AG10803 (cell line): Measurements from ENCODE around the gene KDM4B.

Experiments used
- DNase-seq: peaks from one replicate; pipeline ENCODE4 v3.0.0; 2010; ENCODE audit warnings: low read depth
- H3K4me3 ChIP-seq: 2 replicates; pipeline ENCODE4 v1.5.1; 2011; ENCODE audit warnings: mild to moderate bottlenecking, low read length, control low read depth
- TF ChIP-seq, protein P1 (sequence below): conservative IDR thresholded peaks from 2 replicates; pipeline ENCODE4 v1.5.1; 2011; ENCODE audit warnings: mild to moderate bottlenecking, low read length, control low read depth, inconsistent platforms

Gene KDM4B

DNA sequence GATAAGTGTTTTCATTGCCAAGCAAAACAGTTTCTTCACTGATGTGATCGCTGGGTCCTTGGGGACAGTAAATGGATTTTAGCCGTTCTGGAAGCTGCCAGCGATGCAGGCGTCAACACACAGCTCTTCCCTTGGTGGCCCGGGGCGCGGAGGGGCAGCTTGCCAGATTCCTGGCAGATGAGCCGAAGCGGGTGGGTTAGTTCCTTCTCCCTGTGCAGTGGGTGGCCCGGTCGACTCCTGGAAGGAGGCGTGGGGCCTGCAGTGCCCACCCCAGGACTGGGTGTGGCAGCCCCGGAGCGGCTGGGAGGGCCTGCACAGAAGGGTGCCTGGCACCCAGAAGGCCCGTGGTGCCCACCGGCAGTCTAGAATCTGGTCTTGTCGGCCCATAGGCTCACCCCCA, 69.0 kb downstream of the KDM4B start:
- H3K4me3 ChIP-seq: no peak overlapping the region
- TF ChIP-seq, protein P1, sequence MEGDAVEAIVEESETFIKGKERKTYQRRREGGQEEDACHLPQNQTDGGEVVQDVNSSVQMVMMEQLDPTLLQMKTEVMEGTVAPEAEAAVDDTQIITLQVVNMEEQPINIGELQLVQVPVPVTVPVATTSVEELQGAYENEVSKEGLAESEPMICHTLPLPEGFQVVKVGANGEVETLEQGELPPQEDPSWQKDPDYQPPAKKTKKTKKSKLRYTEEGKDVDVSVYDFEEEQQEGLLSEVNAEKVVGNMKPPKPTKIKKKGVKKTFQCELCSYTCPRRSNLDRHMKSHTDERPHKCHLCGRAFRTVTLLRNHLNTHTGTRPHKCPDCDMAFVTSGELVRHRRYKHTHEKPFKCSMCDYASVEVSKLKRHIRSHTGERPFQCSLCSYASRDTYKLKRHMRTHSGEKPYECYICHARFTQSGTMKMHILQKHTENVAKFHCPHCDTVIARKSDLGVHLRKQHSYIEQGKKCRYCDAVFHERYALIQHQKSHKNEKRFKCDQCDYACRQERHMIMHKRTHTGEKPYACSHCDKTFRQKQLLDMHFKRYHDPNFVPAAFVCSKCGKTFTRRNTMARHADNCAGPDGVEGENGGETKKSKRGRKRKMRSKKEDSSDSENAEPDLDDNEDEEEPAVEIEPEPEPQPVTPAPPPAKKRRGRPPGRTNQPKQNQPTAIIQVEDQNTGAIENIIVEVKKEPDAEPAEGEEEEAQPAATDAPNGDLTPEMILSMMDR: no peak
- no peak for DNase-seq

GRCh38 chr19:5038631-5039271, 69.8 kb downstream of the KDM4B start:
- TF ChIP-seq, protein P1: peak; percentile 68
- DNase-seq: peak; percentile 40
- no peak overlapping the region for H3K4me3 ChIP-seq

DNA sequence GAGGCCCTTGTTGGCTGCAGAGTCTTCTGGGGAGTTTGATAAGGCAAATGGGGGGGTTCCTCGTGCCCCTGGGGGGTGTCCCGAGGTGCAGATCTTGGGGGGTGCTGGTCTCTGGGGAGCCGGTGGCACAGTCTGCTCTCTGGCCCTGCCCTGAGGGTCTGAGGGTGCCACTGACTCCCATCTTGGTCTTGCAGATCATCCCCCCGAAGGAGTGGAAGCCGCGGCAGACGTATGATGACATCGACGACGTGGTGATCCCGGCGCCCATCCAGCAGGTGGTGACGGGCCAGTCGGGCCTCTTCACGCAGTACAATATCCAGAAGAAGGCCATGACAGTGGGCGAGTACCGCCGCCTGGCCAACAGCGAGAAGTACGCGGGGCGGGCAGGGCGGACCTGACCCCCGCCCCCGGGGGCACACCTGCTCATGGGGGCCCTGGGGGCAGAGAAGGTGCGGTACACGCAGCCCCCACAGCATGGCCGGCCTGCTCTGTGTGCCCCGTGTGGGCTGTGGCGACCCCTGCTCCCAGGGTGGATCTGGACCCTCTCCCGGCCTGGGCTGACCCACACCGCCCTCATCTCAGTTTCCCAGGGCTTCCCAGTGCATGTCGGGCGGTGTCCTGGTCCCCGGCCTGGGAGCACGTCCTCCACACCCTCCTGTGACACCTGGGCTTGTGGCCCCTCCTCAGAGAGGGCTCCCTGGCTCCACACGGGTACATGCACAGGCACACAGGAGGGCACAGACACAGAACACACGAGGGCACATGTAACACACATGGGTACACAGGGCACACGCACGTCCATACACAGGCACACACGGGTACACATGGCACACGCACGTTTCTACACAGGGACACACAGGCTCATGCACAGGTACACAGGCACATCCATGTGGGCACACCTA, 71.0 kb downstream of the KDM4B start:
- TF ChIP-seq, protein P1: no peak
- no peak overlapping the region for H3K4me3 ChIP-seq

GRCh38 chr19:5040544-5041167, 71.7 kb downstream of the KDM4B start:
- TF ChIP-seq, protein P1: no peak
- DNase-seq: no peak
- no peak overlapping the region for H3K4me3 ChIP-seq

More for the DNA sequence above, 71.0 kb downstream of the KDM4B start:
- DNase-seq: no peak

- no peak for DNase-seq
- TF ChIP-seq, protein P1: no peak
- no peak overlapping the region for H3K4me3 ChIP-seq
These were observed 72.4 kb downstream of the KDM4B start for GRCh38 chr19:5041168-5041912.

DNA sequence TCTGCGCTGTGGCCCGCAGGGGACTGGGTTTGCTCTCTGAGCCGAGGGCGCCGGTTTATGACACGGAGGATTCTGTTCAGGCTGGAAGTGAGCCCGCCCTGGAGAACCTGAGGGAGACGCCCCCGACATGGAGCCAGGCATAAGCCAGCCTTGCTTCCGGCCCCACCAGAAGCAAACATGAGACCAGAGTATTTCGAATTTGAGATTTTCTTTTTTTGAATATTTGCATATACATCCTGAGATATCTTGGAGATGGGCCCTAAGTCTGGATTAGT, 72.9 kb downstream of the KDM4B start:
- no peak overlapping the region for H3K4me3 ChIP-seq
- DNase-seq: no peak
- TF ChIP-seq, protein P1: no peak
